SK-N-SH (cell line): ENCODE data around the gene UPF3A. TPM values are rescaled to one million over a fixed set of nuclear protein-coding genes. Genes with fewer than 3 reads are reported as not detected.
A peak's percentile ranks its signal among the peaks of the same experiment; 100 is the strongest.
"Not testable (repeated sequence)": the region's sequence is repeated elsewhere in the genome, so short reads cannot be mapped to it uniquely, and the experiment has no call there.

Experiments used
- CTCF ChIA-PET: fragments of 300-600, 350-600 bp; formaldehyde crosslinking; extraction: SDS; loops from one replicate; lab custom pipeline; 2021; lab: Yijun Ruan, JAX
- POLR2A ChIA-PET: fragments of 350-600 bp; sonication (Branson Sonifier 250); formaldehyde crosslinking; extraction: SDS; loops from one replicate; lab custom pipeline; 2020; ENCODE audit warnings: antibody characterized with exemption, inconsistent platforms; lab: Yijun Ruan, JAX
- DNase-seq: peaks from one replicate; pipeline ENCODE4 v3.0.0; 2012
- H2AFZ ChIP-seq: fragments of 200-600 bp; sonication (generic); 2 replicates; pipeline ENCODE4 v1.8.1; 2016; ENCODE audit warnings: antibody characterized with exemption, mild to moderate bottlenecking, low read depth
- H3F3A ChIP-seq: fragments of 200-600 bp; sonication (generic); replicated peaks from 2 replicates; pipeline ENCODE3; 2016; ENCODE audit warnings: antibody characterized with exemption, mild to moderate bottlenecking; ENCODE audit not compliant: insufficient read depth
- H3K27ac ChIP-seq, 2 experiments: fragments of 200-500 bp in 1 of 2; fragments of 200-600 bp in 1 of 2; sonication (Bioruptor generic) in 1 of 2; sonication (generic), shearing (Covaris generic) in 1 of 2; 2 replicates each; pipeline versions ENCODE4 v1.5.1 to v1.6.1; 2014 to 2016; ENCODE audit warnings: low read depth in 2 of 2, inconsistent platforms in 1 of 2, low read length in 1 of 2, mild to moderate bottlenecking in 1 of 2, mixed read lengths in 1 of 2
- H3K27me3 ChIP-seq: fragments of 200-600 bp; sonication (generic), shearing (Covaris generic); 2 replicates; pipeline ENCODE4 v1.6.1; 2016; ENCODE audit warnings: mixed run types; ENCODE audit not compliant: insufficient read depth
- H3K36me3 ChIP-seq, 2 experiments: fragments of 200-500 bp in 1 of 2; fragments of 200-600 bp in 1 of 2; sonication (Bioruptor generic) in 1 of 2; sonication (generic) in 1 of 2; replicated peaks in 1 of 2; 2 replicates each; pipeline versions ENCODE3 to v1.5.1; 2014 to 2016; ENCODE audit warnings: low read length in 1 of 2, mild to moderate bottlenecking in 1 of 2; ENCODE audit not compliant: insufficient read depth in 2 of 2, control insufficient read depth in 1 of 2
- H3K4me1 ChIP-seq, 2 experiments: fragments of 200-500 bp in 1 of 2; fragments of 200-600 bp in 1 of 2; sonication (Bioruptor generic) in 1 of 2; sonication (generic), shearing (Covaris generic) in 1 of 2; 2 replicates each; pipeline versions ENCODE4 v1.5.1 to v1.6.1; 2014 to 2016; ENCODE audit warnings: low read depth in 1 of 2, low read length in 1 of 2, mixed run types in 1 of 2; ENCODE audit not compliant: insufficient read depth in 2 of 2, control insufficient read depth in 1 of 2
- H3K4me2 ChIP-seq: fragments of 200-600 bp; sonication (generic), shearing (Covaris generic); 2 replicates; pipeline ENCODE4 v1.6.1; 2017; ENCODE audit warnings: mixed run types
- H3K4me3 ChIP-seq, 2 experiments: fragments of 200-500 bp in 1 of 2; fragments of 200-600 bp in 1 of 2; sonication (Bioruptor generic) in 1 of 2; sonication (generic), shearing (Covaris generic) in 1 of 2; 2 replicates each; pipeline versions ENCODE4 v1.5.1 to v1.8.1; 2014 to 2016; ENCODE audit warnings: low read depth in 2 of 2, inconsistent platforms in 1 of 2, low read length in 1 of 2, mild to moderate bottlenecking in 1 of 2, mixed read lengths in 1 of 2, moderate library complexity in 1 of 2
- H3K79me2 ChIP-seq: fragments of 200-600 bp; sonication (generic); 2 replicates; pipeline ENCODE4 v1.8.1; 2017; ENCODE audit warnings: mild to moderate bottlenecking; ENCODE audit not compliant: insufficient read depth
- H3K9ac ChIP-seq: fragments of 200-600 bp; sonication (generic); 2 replicates; pipeline ENCODE4 v1.6.1; 2017; ENCODE audit warnings: mixed run types
- H3K9me2 ChIP-seq: fragments of 200-600 bp; sonication (generic); 2 replicates; pipeline ENCODE4 v1.6.1; 2017; ENCODE audit warnings: mixed run types
- H3K9me3 ChIP-seq: fragments of 200-600 bp; sonication (generic); 2 replicates; pipeline ENCODE4 v1.6.1; 2017; ENCODE audit warnings: mixed run types, mild to moderate bottlenecking, moderate library complexity
- H4K20me1 ChIP-seq: fragments of 200-600 bp; sonication (generic); 2 replicates; pipeline ENCODE4 v1.6.1; 2017; ENCODE audit warnings: mild to moderate bottlenecking, mixed run types; ENCODE audit not compliant: insufficient read depth
- CTCF ChIP-seq: fragments of 200-600 bp; sonication (generic); IDR thresholded peaks from 2 replicates; pipeline ENCODE4 v1.6.1; 2017; ENCODE audit warnings: antibody characterized with exemption, mild to moderate bottlenecking, moderate library complexity
- EP300 ChIP-seq, 2 experiments: IDR thresholded peaks; 2 replicates each; pipeline versions ENCODE4 v1.4.0 to v1.6.1; 2012; ENCODE audit warnings: borderline replicate concordance in 1 of 2, low read depth in 1 of 2, low read length in 1 of 2
- FOXM1 ChIP-seq: IDR thresholded peaks from 2 replicates; pipeline ENCODE4 v1.4.0; 2012; ENCODE audit warnings: low read depth, mild to moderate bottlenecking
- GATA2 ChIP-seq: sonication (generic); formaldehyde crosslinking; IDR thresholded peaks from 2 replicates; pipeline ENCODE4 v1.5.0; 2020; ENCODE audit warnings: mild to moderate bottlenecking, missing genetic modification reagents
- MAX ChIP-seq: IDR thresholded peaks from 2 replicates; pipeline ENCODE4 v1.4.0; 2012; ENCODE audit warnings: low read depth
- MEF2A ChIP-seq: IDR thresholded peaks from 2 replicates; pipeline ENCODE4 v1.4.0; 2012; ENCODE audit warnings: low read depth, borderline replicate concordance
- NFIC ChIP-seq: IDR thresholded peaks from 2 replicates; pipeline ENCODE4 v1.4.0; 2012; ENCODE audit warnings: borderline replicate concordance
- NRF1 ChIP-seq: IDR thresholded peaks from 2 replicates; pipeline ENCODE4 v1.6.1; 2012; ENCODE audit warnings: low read depth, mild to moderate bottlenecking, low read length
- POLR2AphosphoS5 ChIP-seq: IDR thresholded peaks from 2 replicates; pipeline ENCODE4 v1.6.1; 2012; ENCODE audit warnings: low read depth, low read length
- RCOR1 ChIP-seq: fragments of 150-350 bp; IDR thresholded peaks from 2 replicates; pipeline ENCODE4 v1.6.1; 2017; ENCODE audit warnings: antibody characterized with exemption, low read length
- SIN3A ChIP-seq: IDR thresholded peaks from 2 replicates; pipeline ENCODE4 v1.6.1; 2012; ENCODE audit warnings: low read depth, mild to moderate bottlenecking, low read length, moderate library complexity, borderline replicate concordance
- SMC3 ChIP-seq: IDR thresholded peaks from 2 replicates; pipeline ENCODE4 v1.6.1; 2012; ENCODE audit warnings: low read depth, low read length, improper control_type of control experiment
- TCF12 ChIP-seq: IDR thresholded peaks from 2 replicates; pipeline ENCODE4 v1.4.0; 2012
- TEAD4 ChIP-seq: IDR thresholded peaks from 2 replicates; pipeline ENCODE4 v1.4.0; 2012; ENCODE audit warnings: mild to moderate bottlenecking, borderline replicate concordance; ENCODE audit not compliant: insufficient read depth
- USF1 ChIP-seq: IDR thresholded peaks from 2 replicates; pipeline ENCODE4 v1.4.0; 2012; ENCODE audit warnings: low read depth, borderline replicate concordance
- USF2 ChIP-seq: fragments of 150-350 bp; IDR thresholded peaks from 2 replicates; pipeline ENCODE4 v1.6.1; 2017; ENCODE audit warnings: antibody characterized with exemption, low read length, low read depth, borderline replicate concordance
- WGBS: methylation state at CpG from one replicate; pipeline ENCODE4 v1.1.6; 2017; ENCODE audit warnings: low lambda C conversion rate; 5-methylcytosine and 5-hydroxymethylcytosine counted together
- polyA plus RNA-seq, 3 experiments: library from polyadenylated mRNA; depleted of rRNA; stranded (reverse); fragments of >200 nt; gene quantifications; 2 replicates each; pipeline ENCODE4 v1.2.3, GENCODE V29; 2012

The UPF3A gene
- polyA plus RNA-seq, 1 of the 3 experiments (the other 2 are of a cell fraction) = 63.2 TPM

- no peak for DNase-seq
- Histone ChIP-seq H3K9me2 (no peaks in the 10 kb centered on the region), H3K9ac (no peak overlapping the region), H3K4me3 (no peak overlapping the region), H4K20me1 (0 out of 2 replicates have a peak, but pooled peaks cover 5% of the 10 kb centered on the region), H3K4me2 (no peak overlapping the region), H3K27me3 (no peaks in the 10 kb centered on the region), H3F3A (peaks cover 4% of the 10 kb centered on the region), H3K27ac (no peak overlapping the region), H3K4me1 (peaks cover 0 to 2% of the 10 kb centered on the region in 2 experiments; a peak in 1 of 4 replicates), H2AFZ (no peak overlapping the region), H3K36me3 (peaks cover 20 to 23% of the 10 kb centered on the region in 2 experiments), H3K9me3 (no peaks in the 10 kb centered on the region), H3K79me2 (peaks cover 3% of the 10 kb centered on the region; the same call in 1 of the 2 replicates)
- no peak for TF ChIP-seq FOXM1
- no peak for TF ChIP-seq NFIC
- 94% methylated on average over 5 of the region's 5 CpGs for WGBS
- ChIA-PET CTCF (no interaction called here), POLR2A (no interaction called here)
Measured at GRCh38 chr13:114330086-114330485, 48.7 kb downstream of the UPF3A start.

GRCh38 chr13:114333881-114334280 is 52.5 kb downstream of the UPF3A start:
- CTCF ChIA-PET = interaction anchor here (0.7 kb wide), 1 partner anchor 24 kb away, joined by 3 read pairs; no protein-coding TSS in a partner anchor
- TF ChIP-seq GATA2 (CRISPR knock-in tag) = peak; percentile 48; the same call in 1 of the 2 replicates
- POLR2A ChIA-PET = not testable (repeated sequence)

GRCh38 chr13:114334305-114335053 is 53.1 kb downstream of the UPF3A start:
- Histone ChIP-seq H3K27me3 (no peaks in the 10 kb centered on the region), H4K20me1 (no peaks in the 10 kb centered on the region), H3K79me2 (no peaks in the 10 kb centered on the region), H3K27ac (no peak overlapping the region), H3K36me3 (no peaks in the 10 kb centered on the region), H3K4me1 (peaks cover 0 to 2% of the 10 kb centered on the region in 2 experiments; a peak in 2 of 4 replicates), H2AFZ (no peak overlapping the region), H3K9me2 (no peaks in the 10 kb centered on the region), H3K9ac (no peak overlapping the region), H3K9me3 (no peaks in the 10 kb centered on the region), H3K4me2 (no peak overlapping the region), H3F3A (peaks cover 4% of the 10 kb centered on the region), H3K4me3 (no peak overlapping the region)
- TF ChIP-seq USF1 (no peak), EP300 (IDR thresholded peaks at IDR 0.05; ENCODE audit: borderline replicate concordance in 1 of 2, low read depth in 1 of 2, low read length in 1 of 2) (no peak), CTCF (no peak), POLR2AphosphoS5 (no peak), NRF1 (no peak), MEF2A (no peak), RCOR1 (no peak), GATA2 (CRISPR knock-in tag) (no peak), USF2 (no peak), SIN3A (no peak), SMC3 (no peak), TEAD4 (no peak), TCF12 (no peak), MAX (no peak), NFIC (no peak)
- POLR2A ChIA-PET = no interaction called here
- CTCF ChIA-PET = no interaction called here
- no peak for DNase-seq
- WGBS = 63% methylated on average over 5 of the region's 5 CpGs

More at GRCh38 chr13:114333881-114334280, 52.5 kb downstream of the UPF3A start:
- not testable (repeated sequence) for H3K36me3 ChIP-seq, H3K9ac ChIP-seq, H4K20me1 ChIP-seq, H3K4me3 ChIP-seq, H3K9me3 ChIP-seq, DNase-seq, H2AFZ ChIP-seq, H3K4me2 ChIP-seq, H3K4me1 ChIP-seq, H3K9me2 ChIP-seq, H3K27ac ChIP-seq, H3F3A ChIP-seq, H3K27me3 ChIP-seq, H3K79me2 ChIP-seq
- 87% methylated on average over 3 of the region's 3 CpGs for WGBS
